GM21737 (cell line): Measurements from ENCODE around the gene HIGD1C.
"Not testable (repeated sequence)": the region's sequence is repeated elsewhere in the genome, so short reads cannot be mapped to it uniquely, and the experiment has no call there.

Source experiments
- ATAC-seq: cut with Tn5 transposase; IDR thresholded peaks from one replicate; pipeline ENCODE4 v1.9.1; 2021; ENCODE audit warnings: mild to moderate bottlenecking, moderate library complexity; ENCODE audit not compliant: unreplicated experiment

HIGD1C gene

DNA sequence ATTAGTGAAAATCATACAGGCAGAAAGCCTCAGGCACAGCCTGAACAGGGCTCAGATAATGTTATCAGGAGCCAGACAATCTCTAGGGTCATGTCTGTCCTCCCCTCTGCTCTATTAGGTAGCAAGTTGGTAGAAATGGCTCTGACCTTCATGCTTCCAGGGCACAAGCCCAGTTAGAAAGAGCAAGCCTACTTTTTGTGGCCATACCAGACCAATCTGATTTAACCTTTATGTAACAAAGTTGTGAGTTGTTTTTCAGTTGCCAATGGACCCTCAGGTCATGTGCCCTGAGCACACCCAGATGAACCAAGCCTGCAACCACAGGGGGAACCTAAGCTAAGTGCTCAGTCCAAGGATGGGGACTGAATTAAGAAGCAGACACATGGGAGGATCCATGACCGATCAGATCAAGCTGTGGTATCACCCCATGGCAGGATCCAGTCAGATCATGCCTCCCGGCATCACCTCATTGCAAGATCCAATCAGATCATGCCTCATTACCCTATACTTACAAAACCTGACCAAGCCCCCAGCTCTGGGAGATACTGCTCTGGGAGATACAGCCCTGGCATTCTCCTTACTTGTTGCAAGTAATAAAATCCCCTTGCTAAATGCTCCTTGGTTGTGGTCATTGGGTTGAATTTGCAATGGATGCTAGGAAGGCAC lies 18.8 kb upstream of the HIGD1C start:
- ATAC-seq = no peak

DNA sequence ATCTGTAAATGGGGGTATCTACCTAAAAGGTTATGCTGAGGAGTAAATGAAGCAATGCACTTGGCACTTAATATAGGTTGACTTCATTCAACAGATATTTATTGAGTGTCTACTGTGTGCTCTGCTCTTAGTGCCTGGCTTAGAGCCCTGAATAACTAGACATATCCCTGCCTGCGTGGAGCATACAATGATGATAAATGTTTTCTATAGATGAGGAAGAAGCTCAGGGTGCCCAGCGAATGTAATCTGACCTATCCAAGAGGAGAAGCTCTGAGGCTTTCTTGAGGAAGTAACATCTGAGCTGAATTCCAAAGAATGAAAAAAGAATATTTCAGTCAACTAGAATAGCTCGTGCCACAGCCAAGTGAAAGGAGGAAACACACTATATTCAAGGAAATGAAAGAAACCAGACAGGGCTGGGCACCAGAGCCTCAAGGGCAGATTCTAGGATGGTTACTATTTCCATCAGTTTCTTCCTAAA lies 17.9 kb upstream of the HIGD1C start:
- no peak for ATAC-seq

DNA sequence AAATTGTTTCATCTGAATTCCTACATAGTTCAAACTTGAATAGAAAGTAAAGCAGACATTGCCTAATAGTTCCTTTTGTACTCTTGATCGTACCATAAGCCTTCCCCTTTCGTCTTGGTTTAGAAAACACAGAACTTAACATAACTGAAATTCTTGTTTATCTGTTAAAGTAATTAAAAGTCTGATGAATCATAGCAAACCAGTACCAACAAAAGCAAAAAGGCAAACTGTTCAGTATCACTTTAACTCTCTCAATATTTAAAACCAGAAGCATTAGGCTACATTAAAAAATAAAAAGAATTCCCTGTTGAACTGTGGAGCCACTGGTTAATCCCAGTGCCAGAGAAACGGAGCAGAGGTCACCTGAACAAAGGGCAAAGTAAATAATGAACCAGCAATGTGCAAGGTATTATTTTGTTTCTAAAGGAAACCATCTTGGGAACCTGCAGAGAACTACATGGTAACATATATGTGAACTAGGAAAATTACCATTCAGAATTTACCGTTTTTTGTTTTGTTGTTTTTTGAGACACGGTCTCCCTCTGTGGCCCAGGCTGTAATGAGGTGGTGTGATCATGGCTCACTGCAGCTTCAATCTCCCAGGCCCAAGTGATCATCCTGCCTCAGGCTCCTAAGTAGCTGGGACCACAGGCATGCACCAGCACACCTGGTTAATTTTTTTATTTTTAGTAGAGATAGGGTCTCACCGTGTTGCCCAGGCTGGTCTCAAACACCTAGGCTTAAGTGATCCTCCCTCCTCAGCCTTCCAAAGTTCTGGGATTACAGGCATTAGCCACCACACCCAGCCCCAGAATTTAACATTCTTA lies 17.1 kb upstream of the HIGD1C start:
- ATAC-seq = no peak

DNA sequence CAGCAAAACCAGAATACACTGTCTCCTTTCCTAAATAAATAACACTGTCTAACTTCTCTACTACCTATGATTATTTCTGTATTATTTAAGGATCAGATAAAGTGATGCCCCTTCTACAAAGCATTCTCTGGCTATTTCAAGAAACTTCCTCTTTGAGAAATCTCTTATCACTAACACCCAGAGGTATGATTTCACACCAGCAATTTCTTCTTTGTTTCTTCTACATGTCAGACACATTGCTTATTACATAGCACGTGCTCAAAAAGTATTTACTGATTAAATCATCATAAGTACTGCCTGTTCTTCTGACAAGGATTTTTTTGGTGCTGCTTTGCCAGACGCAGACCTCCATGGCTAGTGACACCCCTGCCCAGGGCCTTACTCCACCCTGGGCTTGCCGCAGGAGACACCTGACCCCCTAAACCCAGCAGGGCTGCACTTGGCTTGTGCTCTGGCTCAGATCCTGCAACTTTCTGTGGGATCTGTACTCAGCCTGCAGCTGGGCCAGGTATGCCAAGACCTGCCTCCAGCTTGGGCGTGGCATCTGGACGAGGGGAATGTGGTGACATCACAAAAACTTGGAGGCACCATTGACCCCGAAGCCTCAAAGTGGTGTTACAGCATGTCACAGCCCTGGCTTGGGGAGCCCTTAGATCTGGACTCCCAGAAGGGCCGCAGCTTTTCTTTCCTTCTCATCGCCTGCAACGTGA lies 15.4 kb upstream of the HIGD1C start:
- ATAC-seq = no peak

DNA sequence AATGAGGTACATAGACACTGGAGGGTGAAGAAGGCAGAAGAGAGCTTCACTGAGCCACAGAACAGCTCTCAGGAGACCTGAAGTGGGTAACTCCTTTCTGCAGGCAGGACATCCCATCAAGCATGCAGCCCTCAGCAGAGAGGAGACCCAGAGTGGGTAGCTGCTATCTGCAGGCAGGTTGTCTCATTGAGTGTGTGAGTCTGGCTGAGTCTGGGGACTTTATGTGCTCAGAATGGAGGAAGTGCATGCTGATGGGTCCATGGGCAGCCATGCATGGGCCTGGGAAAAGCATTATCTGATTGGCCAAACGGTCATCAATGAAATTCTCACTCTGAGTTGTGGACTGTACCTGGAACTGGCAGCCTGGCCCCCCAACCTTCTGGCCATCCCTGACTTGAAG lies 14.7 kb upstream of the HIGD1C start:
- ATAC-seq = no peak

DNA sequence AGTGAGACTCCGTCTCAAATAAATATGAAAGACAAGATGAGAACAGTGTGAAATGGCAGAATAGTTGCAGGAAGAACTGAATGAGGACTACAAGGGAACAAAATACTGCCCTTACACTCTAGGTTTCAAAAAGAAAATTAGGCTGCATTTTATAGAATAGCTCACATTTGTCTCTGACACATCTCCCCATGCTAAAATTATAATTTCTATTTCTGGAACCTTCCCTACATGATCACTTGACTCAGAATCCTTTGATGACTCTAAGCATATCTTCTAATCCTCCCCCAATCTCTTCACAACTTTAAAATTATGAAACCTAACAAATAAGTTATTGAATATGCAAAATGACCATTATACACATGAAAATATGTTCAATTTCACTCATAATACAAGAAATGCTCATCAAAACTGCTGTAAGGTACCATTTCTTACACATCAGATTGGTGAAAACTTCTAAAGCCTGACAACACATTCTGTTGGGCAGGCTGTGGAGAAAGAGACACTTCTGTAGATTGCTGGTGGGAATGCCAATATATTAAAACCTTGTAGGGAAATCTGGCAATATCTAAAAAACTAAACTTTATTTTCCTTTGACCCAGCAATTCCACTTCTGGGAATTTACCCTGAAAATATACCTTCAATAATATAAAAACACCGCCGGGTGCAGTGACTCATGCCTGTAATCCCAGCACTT lies 4.3 kb upstream of the HIGD1C start:
- ATAC-seq = no peak

DNA sequence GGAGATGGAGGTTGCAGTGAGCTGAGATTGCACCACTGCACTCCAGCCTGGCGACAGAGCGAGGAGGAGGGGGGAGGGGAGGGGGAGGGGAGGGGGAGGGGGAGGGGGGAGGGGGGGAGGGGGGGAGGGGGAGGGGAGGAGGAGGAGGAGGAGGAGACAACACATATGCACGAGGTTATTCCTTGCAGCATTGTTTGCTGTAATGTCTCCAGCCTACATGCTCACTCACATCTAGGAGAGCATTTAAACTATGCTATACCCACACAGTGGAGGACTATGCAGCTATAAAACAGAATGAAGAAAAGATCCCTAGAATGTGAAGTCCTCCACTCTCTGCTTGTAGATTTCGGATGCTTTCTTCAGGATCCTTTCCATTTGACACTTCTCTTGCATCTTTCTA lies 3.5 kb upstream of the HIGD1C start:
- ATAC-seq = no peak

DNA sequence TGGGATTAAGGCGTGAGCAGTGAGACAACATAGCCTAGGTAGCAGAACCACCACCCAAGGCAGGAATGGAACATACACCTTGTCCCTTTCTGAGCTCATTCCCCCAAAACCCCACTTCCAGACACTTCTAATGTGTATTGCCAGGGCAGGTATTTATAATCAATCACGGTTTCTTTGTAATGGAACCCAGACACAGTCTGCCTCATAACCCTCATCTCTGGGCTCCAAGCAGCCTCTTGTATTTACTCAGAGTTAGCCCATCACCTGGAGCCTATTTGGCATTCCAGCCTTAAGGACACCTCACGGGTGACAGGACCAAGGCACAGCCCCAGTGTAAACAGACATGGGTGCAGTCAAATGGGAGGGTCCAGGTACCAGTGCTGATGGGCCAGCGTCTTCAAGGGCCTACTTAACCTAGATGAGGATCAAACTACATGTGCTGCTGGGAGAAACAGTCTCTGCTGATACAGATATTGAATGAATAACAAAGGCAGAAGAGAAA lies 2.5 kb upstream of the HIGD1C start:
- no peak for ATAC-seq

DNA sequence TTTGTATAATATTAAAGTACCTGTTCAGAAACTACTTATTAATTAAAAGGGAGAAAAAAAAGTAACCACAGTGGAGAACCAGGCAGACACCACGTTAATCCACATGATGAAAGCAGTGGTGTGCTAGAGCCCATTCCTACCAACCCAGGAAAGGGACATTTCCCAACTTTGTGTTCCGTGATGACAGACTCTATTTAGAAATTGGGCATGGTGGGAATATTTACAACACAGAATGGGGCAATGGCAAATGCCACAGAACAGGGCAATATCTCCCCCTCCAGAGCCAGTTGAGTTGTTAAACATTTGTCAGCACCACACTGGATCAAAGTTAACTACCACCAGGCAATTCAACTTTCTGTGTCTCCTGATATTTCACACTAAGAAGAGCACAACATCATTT lies 1.2 kb upstream of the HIGD1C start:
- ATAC-seq = no peak

DNA sequence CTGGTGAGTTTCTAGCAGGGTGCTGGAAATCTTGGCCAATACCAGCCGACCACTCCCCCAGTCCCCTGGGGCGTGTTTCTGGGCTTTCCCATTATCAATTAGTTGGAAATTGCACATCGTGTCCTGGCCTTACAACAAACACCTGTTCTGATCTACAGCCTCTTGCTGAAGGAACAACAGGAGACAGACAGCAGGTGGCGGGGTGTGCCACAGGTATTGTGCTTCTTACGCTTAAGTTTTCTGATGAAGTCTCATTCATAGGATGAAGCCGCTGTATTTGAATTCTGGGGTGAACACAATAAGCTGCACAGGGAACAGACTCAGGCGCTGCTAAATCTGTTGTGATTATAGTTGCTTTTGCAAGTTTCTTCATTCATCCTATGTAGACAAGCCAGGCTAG lies 703 bp downstream of the HIGD1C start:
- no peak for ATAC-seq

DNA sequence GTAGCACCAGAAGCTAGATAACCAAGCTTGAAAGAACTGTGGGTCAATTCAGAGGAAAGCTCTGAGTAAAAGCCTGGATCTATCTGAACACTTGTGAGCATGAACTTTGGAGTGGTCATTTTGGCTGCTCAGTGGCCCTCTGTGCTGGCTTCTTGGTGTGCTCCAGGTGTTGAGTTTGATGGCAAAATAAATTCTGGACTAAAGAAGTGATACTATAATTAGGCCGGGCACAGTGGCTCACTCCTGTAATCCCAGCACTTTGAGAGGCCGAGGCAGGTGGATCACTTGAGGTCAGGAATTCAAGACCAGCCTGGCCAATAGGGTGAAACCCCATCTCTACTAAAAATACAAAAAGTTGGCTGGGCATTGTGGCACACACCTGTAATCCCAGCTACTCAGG lies 2.4 kb downstream of the HIGD1C start:
- ATAC-seq = not testable (repeated sequence)

DNA sequence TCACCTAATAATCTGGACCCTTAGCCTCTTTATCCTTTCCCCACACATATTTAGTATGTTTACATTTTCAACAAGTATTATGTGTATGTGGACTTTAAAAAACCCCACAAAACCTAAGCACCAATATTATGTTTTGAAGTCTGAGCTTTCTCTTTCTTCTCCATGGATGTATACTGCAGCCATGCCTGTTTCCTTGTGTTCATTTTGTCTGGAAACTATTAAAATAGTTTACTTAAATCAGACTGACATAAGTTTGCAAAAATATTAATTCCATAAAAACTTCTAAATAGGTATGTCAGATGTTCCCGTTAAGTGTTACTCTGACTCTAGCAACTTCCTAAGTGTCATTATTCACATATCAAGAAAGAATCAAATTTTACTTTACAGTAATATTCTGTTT lies 2.9 kb downstream of the HIGD1C start:
- ATAC-seq = no peak

DNA sequence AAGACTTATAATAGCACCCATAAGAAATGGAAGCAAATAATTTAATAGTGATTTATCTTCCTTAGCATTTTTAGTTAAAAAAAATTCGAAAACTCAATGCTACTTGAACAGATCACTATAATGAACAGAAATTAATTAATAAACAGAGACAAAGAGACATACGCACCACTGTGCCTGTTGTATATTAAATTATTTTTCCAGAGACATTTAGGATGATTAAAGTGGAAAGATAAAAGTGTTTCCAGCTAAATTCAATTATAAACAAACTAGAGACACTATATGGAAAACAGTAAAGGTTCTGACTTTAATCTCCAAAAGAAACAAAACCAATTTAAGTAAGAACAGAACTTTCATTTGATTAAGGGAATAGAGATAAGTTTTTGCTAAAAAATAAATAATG lies 3.4 kb downstream of the HIGD1C start:
- no peak for ATAC-seq

DNA sequence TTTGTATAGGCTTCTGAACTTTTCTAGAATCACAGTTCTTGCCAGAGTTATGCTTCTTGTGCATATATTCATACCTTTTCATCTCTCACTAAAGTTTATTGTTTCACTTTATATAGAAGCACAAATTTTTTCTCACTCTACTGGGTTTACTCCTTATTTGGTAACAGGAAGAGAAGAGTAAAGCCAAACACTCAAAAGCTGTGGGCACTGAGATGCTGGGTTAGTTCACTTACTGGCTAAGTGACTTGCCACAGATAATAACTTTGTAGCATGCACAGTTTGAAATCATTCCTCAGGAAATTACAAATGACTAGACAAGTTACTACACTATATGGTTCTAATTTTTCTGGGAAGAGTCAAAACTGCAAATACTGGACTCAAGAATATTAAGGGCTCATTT lies 7.8 kb downstream of the HIGD1C start:
- no peak for ATAC-seq

DNA sequence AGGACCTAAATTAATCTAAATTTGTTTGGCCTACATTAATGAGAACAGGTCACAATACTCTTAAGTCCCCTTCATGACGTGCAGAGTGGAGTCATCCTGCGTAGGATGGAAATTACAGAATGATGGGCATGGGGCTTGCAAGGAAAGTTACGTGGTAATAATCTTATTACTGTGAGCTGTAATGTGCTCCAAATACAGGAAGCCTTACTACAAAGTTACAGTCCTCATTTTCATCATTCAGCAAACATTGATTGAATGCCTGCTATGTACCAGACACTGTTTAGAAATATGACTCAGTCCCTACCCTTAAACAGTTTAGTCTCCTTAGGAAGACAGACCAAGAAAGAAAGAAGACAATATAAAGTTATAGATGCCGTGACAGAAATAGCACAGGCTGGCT lies 9.4 kb downstream of the HIGD1C start:
- ATAC-seq = no peak

DNA sequence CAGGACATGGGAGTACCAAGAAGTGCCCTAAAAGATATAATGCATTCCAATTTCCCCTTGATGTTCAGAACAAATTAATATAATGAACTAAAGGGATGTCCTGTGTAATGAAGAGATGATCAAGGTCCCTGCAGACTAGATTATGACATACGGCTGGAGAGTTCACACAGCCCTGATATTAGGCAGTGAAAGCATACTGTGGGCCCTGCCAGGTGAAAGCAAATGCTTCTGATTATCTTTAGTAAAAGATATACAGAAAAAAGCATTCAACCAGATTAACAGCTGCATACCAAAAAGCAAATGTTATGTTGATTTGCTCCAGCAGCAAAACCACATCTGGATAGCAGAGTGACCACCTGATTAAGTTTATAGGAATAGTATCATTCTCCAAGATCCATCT lies 12.1 kb downstream of the HIGD1C start:
- ATAC-seq = no peak

DNA sequence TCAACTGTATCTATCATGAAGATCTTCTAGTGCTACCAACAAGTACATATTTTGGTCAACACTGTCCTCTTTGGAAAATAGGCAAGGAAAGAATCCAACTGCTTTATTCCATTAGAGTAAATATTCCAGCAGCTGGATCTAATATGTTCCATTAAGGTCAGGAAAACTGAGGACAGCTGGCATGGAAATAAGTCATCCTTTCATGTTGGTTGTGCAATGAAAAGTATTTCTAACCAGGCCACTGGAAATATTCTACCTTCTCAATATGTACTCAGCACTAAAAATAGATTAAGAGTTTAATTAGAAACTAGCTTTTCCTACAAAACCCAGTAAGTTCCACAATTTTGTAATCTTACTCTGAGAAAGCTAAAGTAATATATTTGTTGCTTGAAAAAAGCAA lies 19.6 kb downstream of the HIGD1C start:
- no peak for ATAC-seq

DNA sequence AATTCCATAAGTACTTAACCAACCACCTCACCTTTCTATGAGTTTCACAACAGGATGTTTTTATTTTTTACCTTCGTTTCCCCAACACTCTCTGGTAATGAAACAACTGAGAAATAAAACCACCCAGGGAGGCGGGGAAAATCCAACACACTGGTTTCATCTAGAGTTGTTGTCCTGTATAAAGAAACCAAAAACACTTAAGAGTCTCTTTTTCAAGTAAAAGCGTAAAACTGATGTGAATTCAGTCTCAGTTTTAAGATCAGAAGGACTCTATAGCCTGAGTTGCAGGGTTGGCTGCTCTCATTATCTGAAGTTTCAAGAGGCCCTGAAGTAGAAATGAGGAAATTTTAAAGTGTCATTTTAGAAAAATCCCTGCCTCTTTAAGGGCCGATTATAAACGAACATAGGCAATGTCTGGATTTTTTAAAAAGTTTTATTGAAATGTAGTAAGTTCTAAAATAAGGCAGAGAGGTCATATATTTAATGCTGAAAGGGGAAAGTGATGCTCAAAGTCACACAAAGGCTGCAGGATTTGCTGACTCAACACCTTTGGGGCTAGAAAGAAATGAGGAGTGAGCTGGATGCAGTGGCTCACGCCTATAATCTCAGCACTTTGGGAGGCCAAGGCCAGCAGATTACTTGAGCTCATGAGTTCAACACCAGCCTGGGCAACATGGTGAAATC lies 27.2 kb downstream of the HIGD1C start:
- ATAC-seq = no peak

DNA sequence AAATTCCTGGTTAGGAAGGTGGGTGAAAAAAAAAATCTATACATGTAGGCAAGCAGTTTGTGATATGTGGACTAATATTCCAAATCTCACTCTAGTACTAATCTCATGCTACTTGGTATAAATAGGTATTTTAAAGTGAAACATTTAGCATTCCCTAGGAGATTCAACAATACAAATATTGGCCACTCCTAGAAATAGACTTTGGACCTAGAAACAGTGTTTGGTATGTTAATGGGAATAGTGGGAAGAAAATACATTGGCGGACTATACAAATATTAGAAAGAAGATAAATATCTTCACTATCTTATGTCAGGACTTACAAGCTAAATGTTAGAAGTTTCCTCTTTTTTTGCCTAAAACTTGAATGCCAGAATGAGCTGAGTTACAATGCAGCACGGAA lies 28.2 kb downstream of the HIGD1C start:
- ATAC-seq = no peak
